ENCODE results near the gene PHACTR3. TPM values are rescaled to one million over a fixed set of nuclear protein-coding genes. Genes with fewer than 3 reads are reported as not detected.

Gene PHACTR3
- total RNA-seq, 1 experiment from 2014 or later: 0.11 TPM

DNA sequence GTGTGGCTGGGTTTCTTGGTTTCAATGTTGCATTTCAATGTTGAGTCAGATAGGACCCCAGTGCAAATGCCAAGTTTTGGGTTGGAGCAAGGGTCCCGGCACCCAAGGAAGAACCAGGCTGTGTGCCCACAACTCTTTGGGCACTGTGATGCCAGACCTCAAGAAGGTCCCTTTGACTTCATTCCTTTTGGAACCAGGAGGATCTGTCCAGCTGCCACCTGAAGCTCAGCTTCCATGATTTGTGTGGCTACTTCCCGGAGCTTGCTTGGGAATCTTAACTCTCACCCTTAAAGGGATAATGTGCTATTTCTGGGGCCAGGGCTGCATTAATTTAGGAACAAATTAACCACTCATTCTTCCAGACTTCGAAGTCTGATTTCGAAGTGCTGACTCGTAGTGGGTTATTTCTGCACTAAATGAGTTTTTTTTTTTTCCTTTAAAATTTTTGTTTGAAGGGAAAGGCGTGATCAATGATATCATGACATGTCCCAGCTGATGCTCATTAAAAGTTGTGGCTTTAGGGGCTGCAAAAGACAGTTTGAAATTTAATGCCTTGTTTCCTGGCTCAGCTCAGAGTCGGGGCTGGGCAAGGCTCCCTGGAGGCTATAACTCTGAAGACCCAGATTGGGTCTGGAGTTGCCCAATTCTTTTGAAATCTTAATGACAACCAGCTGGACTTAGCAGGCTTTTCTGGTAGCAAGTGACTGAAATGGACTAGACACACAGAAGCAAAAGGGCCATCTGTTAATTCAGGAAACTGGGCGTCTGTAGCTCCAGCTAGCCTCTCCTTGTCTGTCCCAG, 24.0 kb upstream of the PHACTR3 start:
- DNase-seq: no peak
- no peaks in the 10 kb centered on the region for H3K36me3 Mint-ChIP-seq (ENCODE audit: insufficient read depth, unreplicated experiment)
- no peak overlapping the region for H3K4me3 Mint-ChIP-seq (ENCODE audit: unreplicated experiment)
- H3K27ac Mint-ChIP-seq (ENCODE audit: unreplicated experiment): no peak overlapping the region
- Histone ChIP-seq H3K4me3 (ENCODE audit: low read depth, low read length) (no peak overlapping the region), H3K4me1 (no peaks in the 10 kb centered on the region), H3K27me3 (replicated peaks; ENCODE audit: control insufficient read depth, insufficient read depth, low read length) (peaks cover 2% of the 10 kb centered on the region), H3K36me3 (ENCODE audit: control insufficient read depth, insufficient read depth, low read length) (no peaks in the 10 kb centered on the region), H3K9me3 (no peaks in the 10 kb centered on the region)
- intact Hi-C loops (cut with micrococcal nuclease; ENCODE audit: unreplicated experiment): no loop called here
- BruUV-seq (replicated peaks): no TSS peak
- H3K4me1 Mint-ChIP-seq (ENCODE audit: low read depth, unreplicated experiment): no peaks in the 10 kb centered on the region
- POLR2A ChIA-PET: no interaction called here
- peaks cover 30% of the 10 kb centered on the region for H3K27me3 Mint-ChIP-seq (ENCODE audit: insufficient read depth, unreplicated experiment)
- no peaks in the 10 kb centered on the region for H3K9me3 Mint-ChIP-seq (ENCODE audit: unreplicated experiment)
- TF ChIP-seq, protein P1, sequence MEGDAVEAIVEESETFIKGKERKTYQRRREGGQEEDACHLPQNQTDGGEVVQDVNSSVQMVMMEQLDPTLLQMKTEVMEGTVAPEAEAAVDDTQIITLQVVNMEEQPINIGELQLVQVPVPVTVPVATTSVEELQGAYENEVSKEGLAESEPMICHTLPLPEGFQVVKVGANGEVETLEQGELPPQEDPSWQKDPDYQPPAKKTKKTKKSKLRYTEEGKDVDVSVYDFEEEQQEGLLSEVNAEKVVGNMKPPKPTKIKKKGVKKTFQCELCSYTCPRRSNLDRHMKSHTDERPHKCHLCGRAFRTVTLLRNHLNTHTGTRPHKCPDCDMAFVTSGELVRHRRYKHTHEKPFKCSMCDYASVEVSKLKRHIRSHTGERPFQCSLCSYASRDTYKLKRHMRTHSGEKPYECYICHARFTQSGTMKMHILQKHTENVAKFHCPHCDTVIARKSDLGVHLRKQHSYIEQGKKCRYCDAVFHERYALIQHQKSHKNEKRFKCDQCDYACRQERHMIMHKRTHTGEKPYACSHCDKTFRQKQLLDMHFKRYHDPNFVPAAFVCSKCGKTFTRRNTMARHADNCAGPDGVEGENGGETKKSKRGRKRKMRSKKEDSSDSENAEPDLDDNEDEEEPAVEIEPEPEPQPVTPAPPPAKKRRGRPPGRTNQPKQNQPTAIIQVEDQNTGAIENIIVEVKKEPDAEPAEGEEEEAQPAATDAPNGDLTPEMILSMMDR (IDR thresholded peaks at IDR 0.05; ENCODE audit: insufficient read depth in 1 of 2, low read depth in 1 of 2, low read length in 1 of 2, severe bottlenecking in 1 of 2, unreplicated experiment in 1 of 2): no peak
- CTCF ChIA-PET: interaction anchor here (1.9 kb wide), 1 partner anchor 9 kb away, joined by 5 read pairs; no protein-coding TSS in a partner anchor

DNA sequence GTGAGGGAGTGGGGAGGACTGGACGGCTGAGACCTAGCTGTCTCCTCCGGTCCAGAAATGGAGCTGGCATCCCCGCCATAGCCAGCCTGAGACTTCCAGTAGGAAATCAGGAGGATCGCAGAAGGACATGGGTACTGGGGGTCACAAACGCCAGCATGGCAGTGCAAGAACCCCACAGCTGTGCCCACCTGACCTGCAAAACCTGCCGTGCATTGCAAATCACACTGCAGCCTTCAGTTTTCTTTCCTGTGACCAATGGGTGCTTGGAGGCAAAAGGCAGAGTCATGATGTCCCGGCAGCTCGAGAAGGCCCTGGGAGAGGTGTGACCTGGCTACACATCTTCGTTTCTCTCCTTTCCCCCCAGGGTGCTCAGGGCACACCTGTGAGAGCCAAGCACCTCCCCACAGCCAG, 23.3 kb upstream of the PHACTR3 start:
- CTCF ChIA-PET: interaction anchor here (1.9 kb wide), 1 partner anchor 10 kb away, joined by 5 read pairs; no protein-coding TSS in a partner anchor
- intact Hi-C loops (cut with micrococcal nuclease; ENCODE audit: unreplicated experiment): no loop called here
- Mint-ChIP-seq H3K4me1 (ENCODE audit: low read depth, unreplicated experiment) (no peaks in the 10 kb centered on the region), H3K27ac (ENCODE audit: unreplicated experiment) (no peak overlapping the region), H3K4me3 (ENCODE audit: unreplicated experiment) (no peak overlapping the region), H3K27me3 (ENCODE audit: insufficient read depth, unreplicated experiment) (peaks cover 32% of the 10 kb centered on the region), H3K36me3 (ENCODE audit: insufficient read depth, unreplicated experiment) (no peaks in the 10 kb centered on the region), H3K9me3 (ENCODE audit: unreplicated experiment) (no peaks in the 10 kb centered on the region)
- Histone ChIP-seq H3K9me3 (no peaks in the 10 kb centered on the region), H3K36me3 (ENCODE audit: control insufficient read depth, insufficient read depth, low read length) (no peaks in the 10 kb centered on the region), H3K4me1 (no peaks in the 10 kb centered on the region), H3K27me3 (replicated peaks; ENCODE audit: control insufficient read depth, insufficient read depth, low read length) (peaks cover 2% of the 10 kb centered on the region), H3K4me3 (ENCODE audit: low read depth, low read length) (no peak overlapping the region)
- POLR2A ChIA-PET: no interaction called here
- DNase-seq: peak in 1 of 2 experiments; percentile 32
- no TSS peak for BruUV-seq (replicated peaks)
- TF ChIP-seq, protein P1 (IDR thresholded peaks at IDR 0.05; ENCODE audit: insufficient read depth in 1 of 2, low read depth in 1 of 2, low read length in 1 of 2, severe bottlenecking in 1 of 2, unreplicated experiment in 1 of 2): no peak

DNA sequence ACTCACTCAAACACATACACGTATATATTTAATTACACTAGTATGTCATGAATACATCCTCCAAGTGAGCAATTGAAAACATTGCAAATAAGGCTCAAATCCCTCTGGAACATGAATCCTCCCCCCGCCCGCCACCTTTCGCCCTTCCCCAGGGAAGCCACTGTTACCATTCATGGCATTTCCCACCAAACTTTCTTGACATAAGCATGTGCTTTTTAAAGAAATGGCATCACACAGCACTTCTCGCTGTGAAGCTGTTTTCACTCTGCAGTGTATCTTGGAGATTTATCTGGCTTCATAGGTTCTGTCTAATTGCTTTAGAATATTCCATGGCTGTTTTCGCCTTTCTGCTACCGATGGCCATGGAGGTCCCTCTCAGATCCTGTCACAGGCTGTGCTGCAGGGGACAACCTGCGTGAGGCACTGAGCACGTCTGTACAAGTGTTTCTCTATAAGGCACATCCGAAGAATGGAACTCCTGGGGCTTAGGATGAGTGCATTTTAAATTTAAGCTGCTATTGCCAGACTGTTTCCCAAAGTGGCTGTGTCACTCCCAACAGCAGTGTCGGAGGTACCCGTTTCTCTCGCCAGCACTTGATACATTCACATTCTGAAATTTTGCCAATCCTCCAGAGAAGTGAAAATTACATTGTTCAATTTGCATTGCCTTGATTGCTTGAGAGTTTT, 22.2 kb upstream of the PHACTR3 start:
- intact Hi-C loops (cut with micrococcal nuclease; ENCODE audit: unreplicated experiment): no loop called here
- H3K36me3 Mint-ChIP-seq (ENCODE audit: insufficient read depth, unreplicated experiment): no peaks in the 10 kb centered on the region
- H3K9me3 Mint-ChIP-seq (ENCODE audit: unreplicated experiment): no peaks in the 10 kb centered on the region
- H3K27ac Mint-ChIP-seq (ENCODE audit: unreplicated experiment): no peak overlapping the region
- H3K4me3 ChIP-seq (ENCODE audit: low read depth, low read length): no peak overlapping the region
- H3K4me3 Mint-ChIP-seq (ENCODE audit: unreplicated experiment): no peak overlapping the region
- H3K27me3 ChIP-seq (replicated peaks; ENCODE audit: control insufficient read depth, insufficient read depth, low read length): peaks cover 2% of the 10 kb centered on the region
- POLR2A ChIA-PET: no interaction called here
- no peaks in the 10 kb centered on the region for H3K9me3 ChIP-seq
- DNase-seq: no peak
- TF ChIP-seq, protein P1 (IDR thresholded peaks at IDR 0.05; ENCODE audit: insufficient read depth in 1 of 2, low read depth in 1 of 2, low read length in 1 of 2, severe bottlenecking in 1 of 2, unreplicated experiment in 1 of 2): no peak
- CTCF ChIA-PET: interaction anchor here (0.6 to 1.9 kb wide), 4 partner anchors 10 to 86 kb away, joined by 3 to 5 read pairs (median 3); no protein-coding TSS in a partner anchor
- H3K27me3 Mint-ChIP-seq (ENCODE audit: insufficient read depth, unreplicated experiment): peaks cover 37% of the 10 kb centered on the region
- H3K4me1 ChIP-seq: no peaks in the 10 kb centered on the region
- no peaks in the 10 kb centered on the region for H3K36me3 ChIP-seq (ENCODE audit: control insufficient read depth, insufficient read depth, low read length)
- H3K4me1 Mint-ChIP-seq (ENCODE audit: low read depth, unreplicated experiment): no peaks in the 10 kb centered on the region
- no TSS peak for BruUV-seq (replicated peaks)
